GM18502 (cell line): Measurements from ENCODE around the gene CRACR2A.

Experiments used
- ATAC-seq: cut with Tn5 transposase; IDR thresholded peaks from one replicate; pipeline ENCODE4 v1.9.1; 2021; ENCODE audit warnings: mild to moderate bottlenecking; ENCODE audit not compliant: unreplicated experiment, poor library complexity

CRACR2A gene

GRCh38 chr12:3576891-3577290 lies 176.0 kb downstream of the CRACR2A start:
- no peak for ATAC-seq

GRCh38 chr12:3574986-3575385 lies 177.9 kb downstream of the CRACR2A start:
- no peak for ATAC-seq

- ATAC-seq = no peak
Measured at GRCh38 chr12:3572560-3572959, 180.3 kb downstream of the CRACR2A start.

- ATAC-seq = no peak
Measured at GRCh38 chr12:3571724-3572123, 181.2 kb downstream of the CRACR2A start.

GRCh38 chr12:3571323-3571722 lies 181.6 kb downstream of the CRACR2A start:
- ATAC-seq = no peak

- no peak for ATAC-seq
Measured at GRCh38 chr12:3568695-3569094, 184.2 kb downstream of the CRACR2A start.

- ATAC-seq = no peak
Measured at GRCh38 chr12:3565985-3566384, 186.9 kb downstream of the CRACR2A start.
